HepG2 (cell line): ENCODE measurements around the gene FOXD4L6.
"Not testable (repeated sequence)": the region's sequence is repeated elsewhere in the genome, so short reads cannot be mapped to it uniquely, and the experiment has no call there.

Experiments used
- EZH2 ChIP-seq: conservative IDR thresholded peaks from 2 replicates; pipeline ENCODE4 v1.6.1; 2012; ENCODE audit warnings: mild to moderate bottlenecking, low read depth, low read length, moderate library complexity
- GTF2F1 ChIP-seq: fragments of 150-350 bp; IDR thresholded peaks from 2 replicates; pipeline ENCODE4 v1.6.1; 2014; ENCODE audit warnings: low read length
- HNRNPUL1 ChIP-seq: fragments of 200-400 bp; formaldehyde crosslinking; IDR thresholded peaks from 2 replicates; pipeline ENCODE4 v1.6.1; 2017; ENCODE audit warnings: low read depth, mild to moderate bottlenecking, low read length, moderate library complexity
- MEF2D ChIP-seq: sonication (generic); formaldehyde crosslinking; IDR thresholded peaks from 2 replicates; pipeline ENCODE4 v1.5.1; 2020; ENCODE audit warnings: mild to moderate bottlenecking, missing genetic modification reagents
- TAF1 ChIP-seq: sonication (generic); formaldehyde crosslinking; IDR thresholded peaks from 2 replicates; pipeline ENCODE4 v1.4.0; 2020; ENCODE audit warnings: missing genetic modification reagents
- TRIM24 ChIP-seq: sonication (generic); formaldehyde crosslinking; IDR thresholded peaks from 2 replicates; pipeline ENCODE4 v1.8.0; 2022; ENCODE audit warnings: mild to moderate bottlenecking, missing genetic modification reagents
- TF ChIP-seq, protein P1 (sequence below): IDR thresholded peaks from 2 replicates; pipeline ENCODE4 v1.6.1; 2016

- TF ChIP-seq, protein P1, sequence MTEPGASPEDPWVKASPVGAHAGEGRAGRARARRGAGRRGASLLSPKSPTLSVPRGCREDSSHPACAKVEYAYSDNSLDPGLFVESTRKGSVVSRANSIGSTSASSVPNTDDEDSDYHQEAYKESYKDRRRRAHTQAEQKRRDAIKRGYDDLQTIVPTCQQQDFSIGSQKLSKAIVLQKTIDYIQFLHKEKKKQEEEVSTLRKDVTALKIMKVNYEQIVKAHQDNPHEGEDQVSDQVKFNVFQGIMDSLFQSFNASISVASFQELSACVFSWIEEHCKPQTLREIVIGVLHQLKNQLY (CRISPR knock-in tag) = not testable (repeated sequence)
- TF ChIP-seq MEF2D; EZH2; TAF1 (CRISPR knock-in tag); HNRNPUL1; GTF2F1; TRIM24: not testable (repeated sequence)
These were observed 21.6 kb upstream of the FOXD4L6 start for GRCh38 chr9:41150116-41150515.
